Measurements from ENCODE around the gene LRRC18.

The LRRC18 gene

GRCh38 chr10:48946332-48946731 is 6.7 kb upstream of the LRRC18 start:
- no peak for DNase-seq (ENCODE audit: low read depth)

GRCh38 chr10:48945441-48946130 is 5.9 kb upstream of the LRRC18 start:
- no peak for DNase-seq (ENCODE audit: low read depth)

GRCh38 chr10:48944171-48944570 is 4.5 kb upstream of the LRRC18 start:
- no peak for DNase-seq (ENCODE audit: low read depth)

- no peak for DNase-seq (ENCODE audit: low read depth)
These were observed 3.5 kb upstream of the LRRC18 start for GRCh38 chr10:48943096-48943495.

- no peak for DNase-seq (ENCODE audit: low read depth)
These were observed 1.9 kb upstream of the LRRC18 start for GRCh38 chr10:48941427-48942075.

- no peak for DNase-seq (ENCODE audit: low read depth)
These were observed 1.3 kb upstream of the LRRC18 start for GRCh38 chr10:48940958-48941357.

- no peak for DNase-seq (ENCODE audit: low read depth)
These were observed 732 bp upstream of the LRRC18 start for GRCh38 chr10:48940372-48940771.

GRCh38 chr10:48938990-48939536 is 577 bp downstream of the LRRC18 start:
- DNase-seq (ENCODE audit: low read depth) = no peak

GRCh38 chr10:48938281-48938680 is 1.4 kb downstream of the LRRC18 start:
- no peak for DNase-seq (ENCODE audit: low read depth)

- DNase-seq (ENCODE audit: low read depth) = no peak
These were observed 1.8 kb downstream of the LRRC18 start for GRCh38 chr10:48937796-48938195.

GRCh38 chr10:48935577-48935976 is 4.1 kb downstream of the LRRC18 start:
- no peak for DNase-seq (ENCODE audit: low read depth)

GRCh38 chr10:48934672-48935501 is 4.8 kb downstream of the LRRC18 start:
- DNase-seq (ENCODE audit: low read depth) = no peak

- DNase-seq (ENCODE audit: low read depth) = no peak
These were observed 6.6 kb downstream of the LRRC18 start for GRCh38 chr10:48932831-48933664.

- no peak for DNase-seq (ENCODE audit: low read depth)
These were observed 8.5 kb downstream of the LRRC18 start for GRCh38 chr10:48931188-48931587.

GRCh38 chr10:48929413-48929990 is 10.1 kb downstream of the LRRC18 start:
- DNase-seq (ENCODE audit: low read depth) = no peak

GRCh38 chr10:48926764-48927540 is 12.7 kb downstream of the LRRC18 start:
- no peak for DNase-seq (ENCODE audit: low read depth)

GRCh38 chr10:48926255-48926654 is 13.4 kb downstream of the LRRC18 start:
- DNase-seq (ENCODE audit: low read depth) = no peak

- no peak for DNase-seq (ENCODE audit: low read depth)
These were observed 14.7 kb downstream of the LRRC18 start for GRCh38 chr10:48924988-48925387.

- DNase-seq (ENCODE audit: low read depth) = no peak
These were observed 15.9 kb downstream of the LRRC18 start for GRCh38 chr10:48923748-48924147.

- no peak for DNase-seq (ENCODE audit: low read depth)
These were observed 26.0 kb downstream of the LRRC18 start for GRCh38 chr10:48913674-48914073.

- no peak for DNase-seq (ENCODE audit: low read depth)
These were observed 29.1 kb downstream of the LRRC18 start for GRCh38 chr10:48910548-48910947.
